Mesodermal cell (in vitro differentiated cells): Measurements from ENCODE around the gene TBC1D2.

Source experiments
- H3K27ac ChIP-seq: 2 replicates; pipeline ENCODE4 v1.7.0; 2013; ENCODE audit warnings: mild to moderate bottlenecking, low read depth, low read length, moderate library complexity; ENCODE audit not compliant: severe bottlenecking
- H3K36me3 ChIP-seq: 2 replicates; pipeline ENCODE4 v1.7.1; 2013; ENCODE audit warnings: mild to moderate bottlenecking, low read length, moderate library complexity; ENCODE audit not compliant: control insufficient read depth, insufficient read depth
- H3K4me1 ChIP-seq: one replicate; pipeline ENCODE4 v1.7.1; 2013; ENCODE audit warnings: mild to moderate bottlenecking, low read length; ENCODE audit not compliant: insufficient read depth, control insufficient read depth, poor library complexity, severe bottlenecking
- H3K4me3 ChIP-seq: 2 replicates; pipeline ENCODE4 v1.7.0; 2013; ENCODE audit warnings: low read length, control low read depth, mild to moderate bottlenecking; ENCODE audit not compliant: insufficient read depth, poor library complexity, severe bottlenecking; ENCODE audit errors: extremely low read depth
- H3K9me3 ChIP-seq: 2 replicates; pipeline ENCODE4 v1.7.1; 2013; ENCODE audit warnings: mild to moderate bottlenecking, low read length, moderate library complexity; ENCODE audit not compliant: control insufficient read depth
- WGBS, 2 experiments: methylation state at CpG; one replicate each; pipeline ENCODE4 v1.1.5; 2013; ENCODE audit warnings: missing lambda C conversion rate in 2 of 2; ENCODE audit not compliant: insufficient coverage in 2 of 2; 5-methylcytosine and 5-hydroxymethylcytosine counted together

Gene TBC1D2

DNA sequence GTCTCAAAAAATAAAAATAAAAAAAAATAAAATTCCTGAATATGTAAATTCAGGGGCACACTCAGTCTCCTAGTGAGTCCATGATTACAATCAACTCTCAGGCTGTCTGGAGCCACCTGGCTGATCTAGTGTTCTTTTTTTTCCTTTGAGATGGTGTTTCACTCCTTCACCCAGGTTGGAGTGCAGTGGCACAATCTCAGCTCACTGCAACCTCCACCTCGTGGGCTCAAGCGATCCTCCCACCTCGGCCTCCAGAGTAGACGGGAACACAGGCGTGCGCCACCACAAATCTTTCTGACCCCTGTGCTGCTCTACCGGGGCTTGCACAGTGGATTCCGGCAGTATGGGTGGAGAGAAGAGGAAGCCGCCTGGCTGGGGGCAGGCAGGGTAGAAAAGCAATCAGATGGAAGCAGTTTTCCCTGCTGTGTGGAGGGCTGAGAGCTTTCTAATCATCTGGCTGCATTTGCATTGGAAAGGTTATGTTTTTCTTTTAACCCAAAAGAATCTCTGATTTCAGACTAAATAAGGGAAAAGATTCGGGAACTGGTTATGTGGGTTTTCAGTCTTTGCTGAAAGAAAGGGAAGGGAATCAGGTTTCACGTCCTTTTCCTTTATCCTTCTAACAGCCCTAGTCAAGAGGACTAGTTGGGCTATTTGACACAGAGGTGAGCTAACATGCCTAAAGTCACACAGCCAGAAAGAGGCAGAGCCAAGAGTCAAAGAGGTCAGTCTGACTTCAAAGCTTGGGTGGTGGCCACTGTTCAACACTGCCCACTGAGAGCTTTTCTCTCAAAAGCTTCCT, 36.7 kb downstream of the TBC1D2 start:
- H3K36me3 ChIP-seq, result no peaks in the 10 kb centered on the region
- 74 to 83% methylated on average over 10 of the region's 11 CpGs for WGBS, 2 experiments
- peaks cover 7% of the 10 kb centered on the region for H3K4me1 ChIP-seq
- no peak overlapping the region for H3K4me3 ChIP-seq
- H3K27ac ChIP-seq, result no peak overlapping the region
- no peaks in the 10 kb centered on the region for H3K9me3 ChIP-seq

DNA sequence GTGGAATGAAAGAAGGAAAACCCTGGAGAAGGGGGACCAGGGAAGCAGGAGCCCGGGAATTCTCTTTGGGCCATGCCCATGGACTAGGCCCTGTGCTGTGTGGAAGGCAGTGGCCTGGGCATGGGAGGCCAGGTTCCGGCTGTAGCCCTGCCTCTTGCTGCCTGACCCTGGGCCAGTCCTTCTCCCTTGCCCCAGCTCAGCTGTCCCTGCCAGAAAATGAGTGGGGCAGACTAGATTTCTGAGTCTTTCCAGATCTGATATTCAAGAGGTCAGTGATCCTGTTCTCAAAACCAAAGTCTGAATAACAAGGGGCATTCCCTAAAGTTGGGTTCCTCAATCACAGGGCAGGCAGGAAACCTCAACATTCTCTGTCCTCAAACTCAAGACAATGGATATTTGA, 38.2 kb downstream of the TBC1D2 start:
- no peaks in the 10 kb centered on the region for H3K9me3 ChIP-seq
- no peak overlapping the region for H3K27ac ChIP-seq
- H3K36me3 ChIP-seq, result no peaks in the 10 kb centered on the region
- no peak overlapping the region for H3K4me3 ChIP-seq
- WGBS, 2 experiments, result 94 to 100% methylated on average over 2 of the region's 2 CpGs
- H3K4me1 ChIP-seq, result peaks cover 4% of the 10 kb centered on the region

DNA sequence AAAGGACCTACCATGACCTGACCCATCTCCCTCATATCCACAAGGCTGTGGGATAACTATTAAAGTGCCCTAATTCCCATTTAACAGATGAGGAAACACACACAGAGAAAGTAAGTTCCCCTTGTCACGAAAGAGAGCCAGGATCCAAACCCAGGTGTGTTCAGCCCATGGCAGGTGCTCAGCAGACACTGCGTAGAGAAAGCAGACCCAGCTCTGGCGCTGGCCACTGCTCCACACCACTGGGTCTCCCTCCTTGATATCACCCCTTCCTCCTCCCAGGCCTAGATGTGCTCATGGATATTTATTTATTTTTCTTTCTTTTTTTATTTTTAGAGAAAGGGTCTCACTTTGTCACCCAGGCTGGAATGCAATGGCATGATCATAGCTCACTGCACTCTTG, 39.1 kb downstream of the TBC1D2 start:
- Histone ChIP-seq H3K4me3 (no peak overlapping the region), H3K27ac (no peak overlapping the region), H3K36me3 (no peaks in the 10 kb centered on the region), H3K9me3 (no peaks in the 10 kb centered on the region), H3K4me1 (peaks cover 4% of the 10 kb centered on the region)
- WGBS, 2 experiments, result 82 to 83% methylated on average over 2 to 3 of the region's 3 CpGs

DNA sequence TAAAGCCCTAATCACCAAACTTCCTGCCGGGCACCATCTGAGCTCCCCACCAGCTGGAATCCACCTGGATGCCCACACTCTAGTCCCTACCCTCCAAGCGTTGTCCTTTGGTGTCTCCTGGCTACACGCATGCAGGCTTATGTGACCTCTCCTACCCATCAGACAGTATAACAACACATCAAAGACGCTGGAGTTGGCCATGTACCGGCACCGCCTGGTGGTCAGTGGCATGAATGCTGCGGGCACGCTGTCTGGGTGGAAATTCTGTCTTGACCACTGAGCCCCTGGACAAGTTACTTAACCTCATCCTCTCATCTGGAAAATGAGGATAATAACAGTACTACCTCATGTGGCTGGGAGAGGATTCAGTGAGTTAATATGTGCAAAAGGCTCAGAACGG, 39.6 kb downstream of the TBC1D2 start:
- Histone ChIP-seq H3K4me3 (no peak overlapping the region), H3K9me3 (no peaks in the 10 kb centered on the region), H3K36me3 (no peaks in the 10 kb centered on the region), H3K4me1 (peaks cover 4% of the 10 kb centered on the region), H3K27ac (no peak overlapping the region)
- 88% methylated on average over 8 of the region's 9 CpGs for WGBS, 2 experiments

DNA sequence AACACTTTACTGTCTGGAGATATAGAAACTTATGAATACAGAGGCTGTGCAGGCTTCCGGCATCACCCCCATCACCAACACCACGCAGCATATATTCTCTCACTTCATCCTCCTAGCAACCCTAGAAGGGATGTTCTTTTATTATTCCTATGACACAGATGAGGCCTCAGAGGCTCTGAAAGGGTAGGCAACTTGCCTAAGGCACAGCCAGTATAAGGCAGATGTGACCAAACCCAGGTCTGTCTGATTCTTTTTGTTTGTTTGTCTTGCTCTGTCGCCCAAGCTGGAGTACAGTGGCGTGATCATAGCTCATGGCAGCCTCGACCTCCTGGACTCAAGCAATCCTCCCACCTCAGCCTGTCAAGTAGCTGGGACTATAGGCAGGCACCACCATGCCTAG, 40.2 kb downstream of the TBC1D2 start:
- Histone ChIP-seq H3K4me3 (no peak overlapping the region), H3K36me3 (no peaks in the 10 kb centered on the region), H3K9me3 (no peaks in the 10 kb centered on the region), H3K4me1 (peaks cover 4% of the 10 kb centered on the region), H3K27ac (no peak overlapping the region)
- WGBS, 2 experiments, result 80 to 95% methylated on average over 3 to 4 of the region's 5 CpGs

DNA sequence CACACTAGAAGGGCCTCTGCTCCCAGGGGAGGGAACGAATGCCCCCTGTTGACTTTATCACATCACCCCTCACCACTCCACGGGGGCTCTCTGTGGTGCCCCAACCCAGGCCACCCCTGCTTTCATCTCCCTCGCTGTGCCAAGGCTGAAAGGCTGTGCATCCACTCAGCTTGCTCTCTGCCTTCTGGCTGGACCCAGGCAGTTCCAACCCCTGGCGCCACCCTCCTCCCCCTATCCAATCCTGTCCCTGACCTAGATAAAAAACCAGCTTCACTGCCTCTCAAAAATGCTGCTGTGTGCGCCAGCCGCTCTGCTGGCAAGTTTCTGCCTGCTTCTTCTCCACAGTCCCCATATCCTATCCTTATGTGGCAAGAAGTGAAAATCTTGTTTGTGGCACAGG, 40.6 kb downstream of the TBC1D2 start:
- no peak overlapping the region for H3K27ac ChIP-seq
- no peaks in the 10 kb centered on the region for H3K9me3 ChIP-seq
- 75 to 100% methylated on average over 1 to 5 of the region's 6 CpGs for WGBS, 2 experiments
- H3K36me3 ChIP-seq, result no peaks in the 10 kb centered on the region
- H3K4me1 ChIP-seq, result peaks cover 4% of the 10 kb centered on the region
- H3K4me3 ChIP-seq, result no peak overlapping the region

DNA sequence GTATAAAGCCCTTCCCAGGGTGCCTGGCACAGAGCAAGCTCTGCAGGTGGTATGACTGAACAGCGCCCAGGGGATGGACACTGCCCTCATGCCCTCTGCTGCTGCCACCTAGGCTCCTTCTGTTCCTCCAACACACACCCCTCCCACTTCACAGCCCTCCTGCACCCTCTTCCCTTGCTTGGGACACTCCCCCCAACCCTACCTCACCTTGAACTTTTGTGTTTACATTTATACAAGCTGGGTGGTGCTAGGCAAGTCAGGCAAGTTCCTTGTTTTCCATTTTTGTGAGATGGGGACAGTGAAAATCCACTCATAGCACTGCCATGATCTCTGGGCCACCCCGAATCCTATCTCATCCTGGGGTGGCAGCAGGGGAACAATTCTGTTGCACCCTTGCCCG, 44.2 kb downstream of the TBC1D2 start:
- peaks cover 3% of the 10 kb centered on the region for H3K9me3 ChIP-seq
- no peaks in the 10 kb centered on the region for H3K36me3 ChIP-seq
- 90 to 93% methylated on average over 3 of the region's 3 CpGs for WGBS, 2 experiments
- H3K27ac ChIP-seq, result no peak overlapping the region
- H3K4me3 ChIP-seq, result no peak overlapping the region
- H3K4me1 ChIP-seq, result peaks cover 4% of the 10 kb centered on the region

DNA sequence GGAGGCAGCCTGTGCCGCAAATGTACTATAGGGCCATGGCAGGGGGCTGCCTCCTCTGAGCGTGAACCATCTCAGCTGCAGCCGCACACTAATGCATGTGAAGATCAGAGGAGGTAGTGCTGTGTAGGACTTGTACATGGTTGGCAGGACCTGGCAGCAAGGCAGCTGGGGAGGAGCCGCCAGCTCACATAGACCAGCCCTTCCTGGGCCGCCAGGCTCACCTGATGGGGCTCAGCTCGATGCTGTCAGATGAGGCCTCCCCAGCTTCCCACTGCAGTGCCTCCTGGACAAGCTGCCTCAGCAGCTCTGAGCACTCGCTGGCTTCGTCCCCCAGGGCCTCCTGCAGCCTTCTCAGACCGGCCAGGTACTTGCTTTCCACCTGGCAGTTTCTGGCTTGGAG, 45.0 kb downstream of the TBC1D2 start:
- H3K4me3 ChIP-seq, result no peak overlapping the region
- H3K27ac ChIP-seq, result no peak overlapping the region
- H3K4me1 ChIP-seq, result peaks cover 4% of the 10 kb centered on the region
- H3K36me3 ChIP-seq, result no peaks in the 10 kb centered on the region
- 95% methylated on average over 9 of the region's 9 CpGs for WGBS, 2 experiments
- peaks cover 3% of the 10 kb centered on the region for H3K9me3 ChIP-seq

DNA sequence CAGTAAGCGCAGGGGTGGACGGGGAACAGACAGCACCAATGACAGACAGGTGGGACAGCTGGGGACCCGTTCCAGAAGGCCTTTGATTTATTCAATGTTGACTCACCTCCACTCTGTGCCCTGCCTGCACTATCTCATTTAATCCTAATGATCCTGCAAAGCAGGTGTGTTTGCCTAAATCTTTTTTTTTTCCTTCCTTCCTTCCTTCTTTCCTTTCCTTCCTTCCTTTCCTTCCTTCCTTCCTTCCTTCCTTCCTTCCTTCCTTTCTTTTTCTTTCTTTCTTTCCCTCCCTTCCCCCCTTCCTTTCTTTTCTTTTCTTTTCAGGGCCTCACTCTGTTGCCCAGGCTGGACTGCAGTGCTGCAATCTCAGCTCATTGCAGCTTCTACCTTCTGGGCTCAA, 45.9 kb downstream of the TBC1D2 start:
- H3K36me3 ChIP-seq, result no peaks in the 10 kb centered on the region
- WGBS, 2 experiments, result 89 to 98% methylated on average over 3 of the region's 3 CpGs

DNA sequence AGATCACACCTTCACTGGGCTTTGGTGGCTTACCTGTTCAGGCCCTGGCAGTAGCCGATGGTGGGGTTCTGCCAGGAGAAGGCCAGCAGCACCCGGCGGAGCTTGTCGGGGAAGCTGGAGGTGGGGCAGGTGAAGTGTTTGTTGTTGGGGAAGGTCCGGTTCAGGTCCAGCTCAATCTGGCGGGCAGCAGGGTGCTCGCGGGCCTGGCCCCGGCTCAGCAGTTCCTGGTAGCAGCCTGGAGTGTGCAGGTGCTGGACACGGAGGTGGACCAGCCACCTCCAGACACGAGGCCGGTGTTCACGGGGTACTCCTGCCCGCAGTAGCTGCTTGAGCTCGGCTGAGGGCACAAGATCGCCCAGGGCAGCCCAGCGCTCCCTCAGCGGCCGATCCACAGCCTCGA, 46.8 kb downstream of the TBC1D2 start:
- Histone ChIP-seq H3K36me3 (no peaks in the 10 kb centered on the region), H3K4me1 (peaks cover 4% of the 10 kb centered on the region), H3K27ac (no peak overlapping the region), H3K4me3 (no peak overlapping the region), H3K9me3 (peaks cover 3% of the 10 kb centered on the region)
- WGBS, 2 experiments, result 89 to 91% methylated on average over 13 to 20 of the region's 20 CpGs

More for the DNA sequence above, 45.9 kb downstream of the TBC1D2 start:
- peaks cover 3% of the 10 kb centered on the region for H3K9me3 ChIP-seq
- peaks cover 4% of the 10 kb centered on the region for H3K4me1 ChIP-seq
- no peak overlapping the region for H3K27ac ChIP-seq
- H3K4me3 ChIP-seq, result no peak overlapping the region

DNA sequence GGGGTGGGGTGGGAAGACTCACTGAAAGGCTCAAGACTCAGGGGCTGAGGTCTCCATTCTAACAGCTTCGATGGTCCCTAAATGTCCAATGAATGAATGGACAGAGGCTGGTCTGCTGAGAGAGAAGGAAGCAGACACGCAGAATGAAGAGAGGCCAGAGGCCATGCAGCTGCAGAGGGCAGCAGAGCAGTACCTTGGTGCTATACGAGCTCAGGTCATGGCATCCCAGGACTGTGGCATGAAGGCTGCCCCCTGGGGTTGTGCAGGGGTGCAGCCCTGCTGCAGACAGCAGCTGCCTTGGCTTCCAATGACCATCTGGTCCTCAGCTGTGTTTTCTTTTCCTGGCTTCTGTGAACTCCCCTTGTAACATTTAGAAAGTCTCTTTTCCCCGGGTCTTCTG, 47.8 kb downstream of the TBC1D2 start:
- no peak overlapping the region for H3K27ac ChIP-seq
- peaks cover under 1% of the 10 kb centered on the region for H3K4me1 ChIP-seq
- 91 to 92% methylated on average over 4 of the region's 4 CpGs for WGBS, 2 experiments

More for the DNA sequence above, 47.8 kb downstream of the TBC1D2 start:
- Histone ChIP-seq H3K4me3 (no peak overlapping the region), H3K9me3 (peaks cover 3% of the 10 kb centered on the region), H3K36me3 (no peaks in the 10 kb centered on the region)
